Mammary epithelial cell (primary cell): ENCODE data around the gene PHC1.

Source experiments
- EZH2 ChIP-seq: IDR thresholded peaks from 2 replicates; pipeline ENCODE4 v1.6.1; 2012; ENCODE audit warnings: low read length, inconsistent platforms, borderline replicate concordance
- TF ChIP-seq, protein P1 (sequence below), 2 donors: IDR thresholded peaks in 1 of 2; conservative IDR thresholded peaks in 1 of 2; 2 replicates each; pipeline ENCODE4 v1.5.1; 2011 to 2012; ENCODE audit warnings: inconsistent platforms in 2 of 2, low read length in 2 of 2, mild to moderate bottlenecking in 2 of 2, control low read depth in 1 of 2, low read depth in 1 of 2; ENCODE audit not compliant: insufficient read depth in 1 of 2; ENCODE audit errors: extremely low read depth in 1 of 2

DNA sequence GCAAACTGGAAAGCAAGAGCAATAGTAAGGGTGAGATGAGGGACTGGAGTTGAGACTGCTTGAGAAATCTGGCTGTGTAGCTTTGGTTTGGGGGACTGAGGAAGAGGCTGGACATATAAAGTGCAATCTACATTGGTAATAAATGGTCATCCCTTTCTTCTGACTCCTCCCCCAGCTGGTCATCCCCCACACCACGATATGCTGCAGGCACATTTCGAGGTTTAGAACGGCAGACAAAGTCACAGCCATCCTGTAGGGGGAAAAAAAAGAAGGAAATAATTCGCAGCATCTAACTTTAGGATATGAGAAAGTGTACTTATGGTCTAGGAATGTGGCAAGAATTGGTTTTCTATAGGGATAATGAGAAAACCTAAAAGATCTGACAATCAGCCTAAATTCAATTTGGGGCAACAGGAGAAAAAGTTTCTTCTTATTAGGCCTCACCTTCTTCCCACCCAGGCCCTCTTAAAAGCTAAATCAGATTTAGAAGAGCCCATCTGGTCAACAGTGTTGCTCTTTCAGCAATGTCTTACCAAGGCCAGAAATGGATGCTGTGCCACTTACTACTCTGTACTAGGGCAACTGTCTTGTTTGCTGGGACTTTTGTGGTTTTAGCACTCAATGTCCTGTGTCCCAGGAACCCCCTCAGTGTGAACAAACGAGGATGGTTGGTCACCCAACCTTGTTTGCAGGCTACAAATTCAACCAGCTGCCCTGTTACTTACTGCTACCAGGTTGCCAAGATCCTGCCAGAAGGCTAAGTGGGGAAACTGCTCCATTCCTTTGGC lies 27.6 kb downstream of the PHC1 start:
- TF ChIP-seq, protein P1, sequence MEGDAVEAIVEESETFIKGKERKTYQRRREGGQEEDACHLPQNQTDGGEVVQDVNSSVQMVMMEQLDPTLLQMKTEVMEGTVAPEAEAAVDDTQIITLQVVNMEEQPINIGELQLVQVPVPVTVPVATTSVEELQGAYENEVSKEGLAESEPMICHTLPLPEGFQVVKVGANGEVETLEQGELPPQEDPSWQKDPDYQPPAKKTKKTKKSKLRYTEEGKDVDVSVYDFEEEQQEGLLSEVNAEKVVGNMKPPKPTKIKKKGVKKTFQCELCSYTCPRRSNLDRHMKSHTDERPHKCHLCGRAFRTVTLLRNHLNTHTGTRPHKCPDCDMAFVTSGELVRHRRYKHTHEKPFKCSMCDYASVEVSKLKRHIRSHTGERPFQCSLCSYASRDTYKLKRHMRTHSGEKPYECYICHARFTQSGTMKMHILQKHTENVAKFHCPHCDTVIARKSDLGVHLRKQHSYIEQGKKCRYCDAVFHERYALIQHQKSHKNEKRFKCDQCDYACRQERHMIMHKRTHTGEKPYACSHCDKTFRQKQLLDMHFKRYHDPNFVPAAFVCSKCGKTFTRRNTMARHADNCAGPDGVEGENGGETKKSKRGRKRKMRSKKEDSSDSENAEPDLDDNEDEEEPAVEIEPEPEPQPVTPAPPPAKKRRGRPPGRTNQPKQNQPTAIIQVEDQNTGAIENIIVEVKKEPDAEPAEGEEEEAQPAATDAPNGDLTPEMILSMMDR (conservative IDR thresholded peaks at IDR 0.05 in 1 of 2, IDR thresholded peaks at IDR 0.05 in 1 of 2; ENCODE audit: extremely low read depth in 1 of 2, insufficient read depth in 1 of 2, low read depth in 1 of 2, low read length in 2 of 2): no peak
- TF ChIP-seq EZH2: no peak
